Right ventricle myocardium inferior (tissue), 1 donor: ENCODE measurements around the gene MEF2C. TPM values are rescaled to one million over a fixed set of nuclear protein-coding genes. Genes with fewer than 3 reads are reported as not detected.

ENCODE experiments used
- ATAC-seq: fragments of 200-7000 bp; cut with Tn5 transposase; one replicate; pipeline ENCODE4 v1.9.1; 2020; ENCODE audit warnings: mild to moderate bottlenecking, moderate library complexity
- DNase-seq: peaks from one replicate; pipeline ENCODE4 v3.0.0; 2021; ENCODE audit errors: missing footprints
- intact Hi-C: fragments of 100-400 bp; cut with DNase I; formaldehyde crosslinking; loops from one replicate; pipeline ENCODE4 v1.11.0; 2022
- total RNA-seq: library from RNA; stranded (reverse); fragmentation: NEBNext Ultra II Directional; extraction: Animal tissue kit (Norgen Biotek cat#: 25700); gene quantifications from one replicate; pipeline ENCODE4 v1.2.1, GENCODE V29; 2021
- donor health status: DM: no; HTN: yes; CAD: no; lungs with severe emphysema.

MEF2C gene
- total RNA-seq, 1 donor from 2014 or later: 46.7 TPM

DNA sequence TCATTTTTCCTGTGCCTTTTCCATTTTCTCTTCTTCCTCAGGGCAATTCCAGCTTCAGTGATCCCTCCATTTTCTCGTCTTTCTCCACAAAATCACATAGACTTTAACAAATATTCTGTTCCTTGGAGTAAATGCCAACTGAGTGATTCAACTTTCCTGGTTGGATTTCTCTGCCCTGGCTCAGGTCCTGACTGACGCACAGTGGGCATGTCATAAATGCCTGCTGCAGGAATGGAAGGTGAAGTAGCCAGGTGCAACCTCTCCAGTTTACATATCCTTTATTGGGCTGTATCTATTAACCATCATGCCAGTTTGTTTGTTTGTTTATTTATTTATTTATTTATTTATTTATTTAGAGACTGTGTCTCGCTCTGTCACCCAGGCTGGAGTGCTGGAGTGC, 95.1 kb downstream of the MEF2C start:
- intact Hi-C loops: loop anchor here (5.0 kb wide), 2 partner anchors 39 to 56 kb away; no protein-coding TSS in a partner anchor
- no peak for ATAC-seq

DNA sequence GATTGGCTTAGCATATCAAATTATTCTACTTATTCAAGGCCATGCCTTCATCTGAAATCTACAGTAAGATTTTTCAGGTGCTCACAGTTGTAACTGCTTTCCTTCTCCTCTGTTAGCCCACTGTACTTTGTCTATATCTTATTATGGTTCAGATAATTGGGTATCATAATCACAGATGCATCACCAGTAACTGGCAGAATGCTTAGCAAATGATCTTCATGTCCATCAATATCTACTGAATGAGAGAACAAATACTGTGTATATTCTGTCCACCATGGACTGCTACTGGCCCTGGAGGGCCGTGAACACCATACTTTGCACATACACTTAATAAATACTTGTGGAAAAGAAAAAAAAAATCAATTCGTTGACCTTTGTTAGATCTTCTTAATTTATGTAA, 96.2 kb downstream of the MEF2C start:
- intact Hi-C loops: loop anchor here (5.0 kb wide), 2 partner anchors 41 to 54 kb away; no protein-coding TSS in a partner anchor
- ATAC-seq (no peak), DNase-seq (no peak)

More for the DNA sequence above, 95.1 kb downstream of the MEF2C start:
- no peak for DNase-seq

DNA sequence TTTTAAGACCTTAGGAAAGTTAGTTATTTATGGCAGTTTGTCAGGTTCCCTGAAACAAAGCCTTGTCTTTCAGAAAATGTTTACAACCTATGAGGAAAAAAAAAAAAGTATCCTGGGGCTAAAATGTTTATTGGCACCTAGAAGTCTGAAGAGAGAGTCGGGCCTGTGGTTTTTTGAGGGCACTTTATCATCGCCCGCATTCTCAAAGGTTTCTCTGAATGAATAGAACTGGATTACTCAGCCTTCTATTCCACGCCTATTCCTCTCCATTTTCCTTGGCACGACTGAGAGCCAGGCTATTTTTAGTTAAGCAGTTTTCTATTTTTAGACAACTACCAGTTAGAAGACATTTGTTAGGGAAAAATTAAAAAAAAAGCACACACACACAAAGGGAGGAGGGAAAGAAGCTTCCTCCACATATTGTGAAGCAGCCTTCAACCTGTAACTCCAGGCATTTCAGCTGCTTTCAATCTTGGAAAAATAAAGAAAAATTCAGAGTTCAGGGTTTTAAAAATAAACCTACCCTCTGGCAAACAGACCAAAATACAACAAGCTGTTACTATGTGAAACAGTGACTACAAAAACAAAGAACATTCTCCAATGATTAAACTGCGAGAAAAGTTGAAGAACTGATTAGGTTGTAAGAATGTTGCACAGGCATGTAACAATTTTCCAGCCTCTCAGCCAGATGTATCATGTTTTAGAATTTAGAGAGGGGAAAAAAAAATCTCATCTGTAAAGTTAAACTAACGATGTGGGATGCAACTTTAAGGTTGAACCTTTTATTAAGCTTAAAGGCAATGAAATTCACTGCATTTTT, 97.0 kb downstream of the MEF2C start:
- no peak for DNase-seq
- intact Hi-C loops: loop anchor here (2.0 to 5.0 kb wide), 4 partner anchors 25 to 97 kb away; partner anchors contain the start of gene MEF2C
- peak; percentile 91 for ATAC-seq

DNA sequence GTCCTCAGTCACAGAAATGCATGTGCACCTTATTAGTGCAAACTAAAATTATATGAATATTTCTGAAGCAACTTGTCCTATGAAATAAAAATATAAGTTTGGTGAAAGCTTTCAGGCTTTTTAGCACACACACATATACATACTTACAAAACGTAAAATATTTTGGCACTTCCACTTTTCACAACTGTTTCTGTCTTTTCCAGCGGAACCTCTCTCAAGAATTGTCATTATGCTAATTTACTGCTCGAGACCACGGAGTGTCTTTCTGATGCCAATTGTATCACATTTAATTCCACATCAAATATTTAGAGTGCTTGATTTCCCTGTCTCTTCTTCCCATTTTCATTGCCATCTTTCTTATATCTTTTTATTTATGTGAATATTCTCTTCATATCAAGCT, 100.4 kb downstream of the MEF2C start:
- DNase-seq: no peak
- intact Hi-C loops: no loop called here
- no peak for ATAC-seq

DNA sequence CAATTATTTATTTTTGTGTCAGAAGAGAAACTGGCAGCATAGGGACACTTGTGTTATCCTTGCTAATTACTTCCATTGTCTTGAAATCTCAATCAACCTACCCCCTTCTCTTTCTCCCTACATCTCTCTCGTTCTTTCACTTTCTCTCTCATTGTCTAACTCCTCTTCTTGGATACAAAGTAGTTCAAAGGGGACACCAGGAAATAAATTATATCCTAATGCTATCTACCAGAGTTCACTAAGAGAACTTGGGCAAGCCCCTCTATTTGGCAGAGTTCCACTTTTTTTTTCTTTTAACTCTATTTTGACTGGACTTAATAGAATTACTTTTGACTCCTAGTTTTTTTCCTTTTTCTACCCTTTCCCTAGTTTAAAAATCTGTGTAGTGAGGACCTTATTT, 102.2 kb downstream of the MEF2C start:
- DNase-seq (no peak), ATAC-seq (no peak)
- intact Hi-C loops: no loop called here

DNA sequence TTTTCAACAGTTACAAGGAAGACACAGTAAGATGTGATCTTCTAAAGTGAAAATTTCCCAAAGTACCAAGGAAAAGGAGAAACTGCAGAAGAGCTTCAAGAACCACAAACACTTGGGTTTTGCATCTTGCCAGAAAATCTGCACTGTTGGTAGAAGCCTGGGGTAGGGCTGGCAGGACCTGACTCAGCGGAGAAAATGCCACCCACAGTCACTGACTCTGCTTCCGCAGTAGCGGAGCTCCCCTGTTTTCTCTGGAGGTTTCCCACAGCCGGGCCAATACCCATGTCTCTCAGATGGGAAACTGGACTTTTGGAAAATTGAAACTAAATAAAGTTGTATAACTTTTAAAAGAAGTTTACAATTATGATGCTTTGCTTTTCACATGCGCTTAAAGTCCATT, 104.2 kb downstream of the MEF2C start:
- DNase-seq (peak; percentile 63), ATAC-seq (peak; percentile 50)
- intact Hi-C loops: no loop called here

DNA sequence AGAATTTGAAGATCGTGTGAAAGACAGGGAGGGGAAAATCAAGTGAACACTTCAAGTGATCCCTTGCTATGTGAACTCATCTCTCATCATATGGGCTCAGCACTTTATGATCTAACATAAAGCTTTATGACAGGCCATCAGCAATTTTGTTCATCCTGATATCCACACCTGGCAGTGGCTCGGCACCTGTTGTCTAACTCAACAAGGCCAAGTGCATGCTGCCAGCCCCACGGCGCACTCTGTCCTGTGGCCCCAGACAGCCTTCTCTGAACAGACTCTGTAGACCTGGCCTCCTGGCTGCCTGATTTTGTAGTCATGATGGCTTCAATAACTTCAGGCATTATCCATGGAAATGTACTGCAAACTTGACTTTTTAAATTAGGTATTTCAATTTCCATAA, 106.3 kb downstream of the MEF2C start:
- intact Hi-C loops: no loop called here
- ATAC-seq (no peak), DNase-seq (no peak)

DNA sequence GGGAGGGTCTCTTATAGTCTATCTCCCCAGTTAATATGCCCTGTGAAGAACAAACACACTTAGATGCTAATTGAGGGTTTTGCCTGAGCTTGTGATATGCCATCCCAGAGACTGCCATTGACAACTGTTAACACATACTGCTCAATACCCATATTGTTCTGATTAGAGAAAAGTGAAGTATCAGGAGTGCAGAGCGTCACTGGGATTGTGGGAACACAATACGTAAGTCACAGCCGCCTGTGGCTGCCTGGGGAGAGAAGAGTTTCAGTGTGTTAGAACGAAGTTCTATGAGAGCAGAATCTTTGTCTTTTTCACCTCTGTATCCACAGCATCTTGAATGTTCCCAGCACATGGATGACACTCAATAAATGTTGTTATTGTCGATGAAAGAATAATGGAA, 110.2 kb downstream of the MEF2C start:
- intact Hi-C loops: no loop called here
- ATAC-seq: no peak

DNA sequence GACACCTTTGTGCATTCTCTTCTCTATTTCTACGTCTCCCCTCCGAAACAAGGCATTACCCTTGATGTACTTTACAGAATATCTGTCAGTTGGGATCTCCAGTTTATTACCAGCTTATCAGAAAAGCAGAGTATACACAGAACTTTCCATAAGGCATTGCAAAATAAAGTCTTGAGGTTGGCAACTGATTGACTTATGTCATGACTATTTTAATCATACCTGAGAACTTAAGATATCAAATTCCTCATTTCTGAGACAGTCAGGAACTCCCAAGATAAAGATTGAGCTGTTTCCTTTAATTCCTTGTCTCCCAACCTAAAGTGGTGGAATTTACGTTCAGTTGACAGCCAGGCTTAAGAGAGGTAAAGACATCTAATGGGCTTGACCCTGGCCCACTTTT, 110.9 kb downstream of the MEF2C start:
- DNase-seq: no peak
- intact Hi-C loops: no loop called here
- ATAC-seq: no peak

More for the DNA sequence above, 110.2 kb downstream of the MEF2C start:
- DNase-seq: no peak

DNA sequence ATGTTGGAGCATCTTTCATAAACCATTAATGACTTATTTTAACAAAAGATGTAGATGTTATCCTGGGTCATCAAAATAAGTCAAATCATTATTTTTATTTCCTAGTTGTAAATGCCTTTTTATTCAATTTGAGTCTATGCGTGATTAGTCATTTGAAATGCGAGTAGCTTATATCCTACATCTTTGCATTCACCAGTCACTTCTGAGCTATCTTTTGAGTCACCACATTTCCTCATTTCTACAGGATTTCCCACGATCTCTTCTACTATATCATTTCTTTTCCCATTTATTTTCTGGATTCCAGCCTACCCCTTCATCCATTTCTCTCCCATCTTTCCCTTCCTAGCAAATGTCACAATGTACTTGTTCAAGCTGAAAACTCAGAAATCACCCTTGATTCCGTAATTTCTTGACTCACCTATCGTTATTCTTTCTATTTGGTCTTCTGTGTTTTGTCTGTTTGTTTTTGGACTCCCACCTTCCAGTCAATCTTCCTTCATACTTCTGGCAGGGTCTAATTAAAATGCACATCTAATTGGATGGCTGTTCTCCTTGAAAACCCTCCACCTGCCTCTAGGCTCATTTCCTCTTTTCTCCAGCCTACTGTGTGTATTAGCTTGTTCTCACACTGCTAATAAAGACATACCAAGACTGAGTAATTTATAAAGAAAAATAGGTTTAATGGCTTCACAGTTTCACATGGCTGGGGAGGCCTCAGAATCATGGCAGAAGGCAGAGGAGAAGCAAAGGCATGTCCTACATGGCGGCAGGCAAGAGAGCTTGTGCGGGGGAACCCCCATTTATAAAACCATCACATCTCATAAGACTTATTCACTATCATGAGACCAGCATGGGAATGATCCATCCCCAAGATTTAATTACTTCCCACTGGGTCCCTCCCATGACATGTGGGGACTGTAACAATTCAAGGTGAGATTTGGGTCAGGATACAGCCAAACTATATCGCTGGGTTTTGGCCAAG, 112.4 kb downstream of the MEF2C start:
- ATAC-seq: no peak
- no peak for DNase-seq
- intact Hi-C loops: no loop called here

DNA sequence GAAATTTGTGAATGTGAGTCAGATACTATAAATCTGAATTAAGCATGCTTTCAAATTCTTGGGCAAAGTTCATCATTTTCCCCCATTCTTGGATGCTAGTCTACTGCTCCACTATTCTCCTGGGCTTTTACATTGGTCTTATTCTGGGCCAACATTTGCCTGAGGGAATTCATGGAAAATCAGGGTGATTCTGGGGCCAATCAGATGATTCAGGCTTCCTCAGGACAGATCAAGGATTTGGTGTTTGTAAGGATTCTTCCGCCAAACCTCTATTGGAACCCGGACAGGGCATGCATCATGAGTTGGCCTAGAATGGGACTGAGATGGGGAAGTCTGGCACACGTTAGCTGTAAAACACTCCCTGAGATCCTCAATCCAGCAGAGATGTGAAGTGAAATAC, 113.8 kb downstream of the MEF2C start:
- no peak for DNase-seq
- intact Hi-C loops: no loop called here
- ATAC-seq: peak; percentile 56

DNA sequence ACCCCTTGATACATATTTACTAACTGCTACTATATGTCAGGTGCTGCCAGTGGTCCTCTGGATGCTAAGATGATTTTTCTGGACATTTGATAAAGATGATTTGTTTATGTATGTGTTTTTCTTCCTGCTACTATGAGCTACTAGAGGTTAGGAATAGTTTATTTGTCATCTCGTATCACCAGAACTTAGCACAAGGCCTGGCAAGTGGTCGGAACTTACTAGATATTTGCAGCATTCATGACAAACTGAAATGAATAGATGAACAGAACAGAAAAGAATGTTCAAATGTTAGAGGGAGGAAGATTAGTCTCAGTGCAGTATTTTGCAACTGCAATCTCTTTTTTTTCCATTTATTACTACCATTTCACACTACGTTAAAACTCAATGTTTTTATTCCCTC, 114.6 kb downstream of the MEF2C start:
- ATAC-seq (no peak), DNase-seq (no peak)
- intact Hi-C loops: no loop called here

DNA sequence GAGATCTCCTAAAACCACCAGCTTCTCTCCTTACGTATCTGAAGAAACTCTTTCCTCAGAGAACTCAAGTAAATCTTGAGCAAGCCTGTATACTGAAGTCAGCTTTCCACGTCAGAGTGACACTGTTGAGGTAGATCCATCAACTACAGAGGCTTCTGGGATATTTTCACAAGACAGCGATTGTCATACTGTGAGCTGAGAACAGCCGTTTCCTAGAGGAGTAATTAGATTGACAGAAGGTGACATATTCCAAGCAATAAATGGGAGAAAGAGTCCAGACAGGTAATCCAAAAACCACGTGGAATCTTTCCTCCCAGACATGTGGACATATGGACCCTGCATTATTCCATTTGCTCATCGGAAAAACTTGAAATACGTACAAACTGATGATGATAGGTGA, 117.2 kb downstream of the MEF2C start:
- intact Hi-C loops: no loop called here
- no peak for DNase-seq
- ATAC-seq: no peak

DNA sequence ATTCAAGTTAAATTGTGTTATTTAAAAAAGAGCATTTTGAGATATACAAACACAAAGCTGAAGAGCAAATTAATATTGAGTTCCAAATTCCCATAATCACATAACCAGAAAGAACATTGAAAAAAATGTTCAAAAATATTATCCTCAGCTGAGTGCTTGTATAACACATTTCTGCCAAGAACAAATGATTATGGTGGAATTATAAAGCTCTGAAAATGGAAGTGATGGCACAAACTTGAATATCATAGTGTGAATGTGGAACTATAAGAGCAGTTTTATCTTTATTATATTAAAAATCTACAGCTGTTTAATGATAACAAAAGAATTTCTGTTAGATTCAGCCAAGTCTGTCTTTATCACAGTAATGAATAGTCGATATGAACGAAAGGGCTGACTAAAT, 117.8 kb downstream of the MEF2C start:
- no peak for ATAC-seq
- no peak for DNase-seq
- intact Hi-C loops: no loop called here

DNA sequence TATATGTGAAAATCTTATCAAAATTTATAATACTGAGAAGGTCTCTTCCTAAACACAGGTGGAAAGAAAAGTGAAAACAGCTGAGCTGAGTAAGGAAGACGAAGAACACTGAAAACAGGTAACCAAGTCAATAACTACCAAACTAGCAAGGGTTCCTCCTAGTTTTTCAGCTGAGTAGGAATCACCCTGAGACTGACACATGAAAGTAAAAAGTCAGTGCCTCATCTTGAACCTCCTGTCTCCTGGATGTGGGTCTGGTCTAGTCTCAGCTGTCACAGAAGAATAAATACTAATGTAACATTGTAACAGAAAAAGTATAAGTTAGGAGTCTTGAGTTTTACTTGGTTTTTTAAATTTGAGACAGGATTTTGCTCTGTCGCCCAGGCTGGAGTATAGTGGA, 121.0 kb downstream of the MEF2C start:
- ATAC-seq (no peak), DNase-seq (no peak)
- intact Hi-C loops: loop anchor here (2.0 kb wide), 1 partner anchor 23 kb away; no protein-coding TSS in a partner anchor

DNA sequence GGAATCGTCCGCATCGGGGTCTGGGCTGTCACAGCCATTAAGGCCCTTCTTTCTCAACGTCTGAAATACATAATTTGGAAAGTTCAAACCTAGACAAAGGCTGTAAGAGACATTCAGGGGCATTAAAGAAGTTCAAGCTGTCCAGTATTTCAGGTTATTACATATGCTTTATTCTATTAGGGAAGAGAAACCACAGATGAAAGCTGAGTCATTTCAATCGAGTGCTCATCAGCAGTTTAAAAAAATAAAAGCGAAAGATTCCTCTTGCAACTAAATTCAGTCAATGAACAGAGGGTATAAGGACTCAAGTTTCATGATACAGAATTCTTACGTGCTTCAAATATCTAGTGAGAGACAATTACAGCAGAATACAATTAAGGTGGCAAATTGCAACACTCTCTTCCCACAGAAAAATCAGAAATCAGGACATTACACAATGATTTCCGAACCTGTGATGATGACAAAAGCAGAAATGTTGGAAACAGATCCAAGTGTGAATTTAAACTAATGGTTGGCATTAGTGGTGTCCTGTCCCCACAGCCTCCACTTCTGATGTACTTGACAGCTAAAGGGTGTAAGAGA, 121.6 kb downstream of the MEF2C start:
- no peak for ATAC-seq
- intact Hi-C loops: loop anchor here (2.0 kb wide), 1 partner anchor 23 kb away; no protein-coding TSS in a partner anchor
- DNase-seq: no peak

DNA sequence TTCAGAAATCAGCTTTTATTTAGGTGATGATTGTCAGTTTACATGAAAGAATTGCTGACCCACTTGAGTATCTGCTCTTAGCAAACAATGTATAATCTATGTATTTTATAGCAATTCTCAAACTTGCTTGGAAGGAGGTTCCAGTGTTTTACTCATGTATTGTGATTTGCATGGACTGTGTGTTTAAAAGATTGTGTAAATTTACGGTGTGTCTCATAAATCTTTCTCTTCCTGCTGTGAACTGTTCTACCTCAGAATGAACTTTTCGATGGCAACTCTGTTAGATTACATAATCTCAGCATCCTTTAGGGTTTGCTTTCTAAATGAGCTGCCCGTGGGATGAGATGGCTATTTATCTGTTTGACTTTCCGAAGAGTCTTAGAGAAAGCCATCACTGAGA, 122.5 kb downstream of the MEF2C start:
- DNase-seq (no peak), ATAC-seq (no peak)
- intact Hi-C loops: loop anchor here (2.0 kb wide), 1 partner anchor 24 kb away; no protein-coding TSS in a partner anchor

DNA sequence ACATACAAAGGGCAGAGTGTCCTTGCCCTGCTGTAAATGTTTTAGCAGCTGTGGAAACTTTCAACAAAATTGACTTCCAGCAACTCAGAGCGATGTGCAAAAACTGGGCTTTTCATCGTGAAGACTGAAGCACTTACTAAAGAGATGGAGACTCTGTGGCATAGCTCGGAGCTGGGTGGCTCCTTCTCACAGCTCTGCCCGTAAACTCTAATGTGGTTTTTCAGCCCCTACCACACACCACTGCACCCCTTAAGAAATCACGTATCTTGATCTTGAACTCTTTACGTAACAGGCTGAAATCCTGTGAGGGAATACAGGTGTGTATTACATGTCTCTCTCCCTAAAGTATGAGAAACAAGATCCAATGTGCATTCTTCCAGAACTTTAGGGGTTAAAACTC, 124.4 kb downstream of the MEF2C start:
- ATAC-seq (no peak), DNase-seq (no peak)
- intact Hi-C loops: no loop called here

DNA sequence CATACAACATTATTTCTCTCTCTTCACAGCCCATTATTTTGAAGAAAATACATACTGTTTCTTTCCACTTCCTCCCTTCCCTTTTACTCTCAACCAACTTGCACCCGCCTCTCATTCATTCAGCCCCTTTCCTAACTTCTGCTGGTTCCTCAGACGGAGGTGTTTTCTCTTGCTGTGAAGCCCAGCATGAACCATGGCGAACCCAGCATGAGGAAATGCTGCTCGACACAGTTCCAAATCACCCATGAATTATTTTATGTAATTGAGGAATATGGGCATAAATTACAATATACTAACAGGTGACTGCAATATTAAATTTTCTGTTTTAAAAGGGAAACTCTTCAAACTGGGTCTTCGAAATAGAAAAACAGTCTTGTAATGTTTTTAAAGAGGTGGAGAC, 124.8 kb downstream of the MEF2C start:
- ATAC-seq (no peak), DNase-seq (no peak)
- intact Hi-C loops: no loop called here
